ENCODE measurements around the gene RSAD2.
A peak's percentile ranks its signal among the peaks of the same experiment; 100 is the strongest.

The RSAD2 gene

GRCh38 chr2:6877402-6878304 is at the start of gene RSAD2:
TSS of gene RSAD2 (plus strand) at chr2:6877777. CDS start at chr2:6877801, 24 bp downstream.
- 0 out of 2 replicates have a peak, but pooled peaks have one; percentile 14 for TF ChIP-seq CTCF (IDR thresholded peaks at IDR 0.05; ENCODE audit: borderline replicate concordance, insufficient read depth, low read depth, low read length)
- peak within 1 kb of the TSS; percentile 22 for H3K4me3 ChIP-seq (ENCODE audit: low read depth, low read length)

- TF ChIP-seq CTCF (IDR thresholded peaks at IDR 0.05; ENCODE audit: borderline replicate concordance, insufficient read depth, low read depth, low read length): no peak
- H3K4me3 ChIP-seq (ENCODE audit: low read depth, low read length): no peak overlapping the region
These were observed 49.3 kb upstream of the RSAD2 start for GRCh38 chr2:6828299-6828584.

- H3K4me3 ChIP-seq (ENCODE audit: low read depth, low read length): no peak overlapping the region
- TF ChIP-seq CTCF (IDR thresholded peaks at IDR 0.05; ENCODE audit: borderline replicate concordance, insufficient read depth, low read depth, low read length): no peak
These were observed 46.3 kb upstream of the RSAD2 start for GRCh38 chr2:6831229-6831628.

GRCh38 chr2:6832596-6833299 is 44.8 kb upstream of the RSAD2 start:
- H3K4me3 ChIP-seq (ENCODE audit: low read depth, low read length): no peak overlapping the region

GRCh38 chr2:6833300-6833604 is 44.3 kb upstream of the RSAD2 start:
- H3K4me3 ChIP-seq (ENCODE audit: low read depth, low read length): no peak overlapping the region
- no peak for TF ChIP-seq CTCF (IDR thresholded peaks at IDR 0.05; ENCODE audit: borderline replicate concordance, insufficient read depth, low read depth, low read length)

More at GRCh38 chr2:6832596-6833299, 44.8 kb upstream of the RSAD2 start:
- TF ChIP-seq CTCF (IDR thresholded peaks at IDR 0.05; ENCODE audit: borderline replicate concordance, insufficient read depth, low read depth, low read length): no peak

GRCh38 chr2:6834163-6834562 is 43.4 kb upstream of the RSAD2 start:
- no peak for TF ChIP-seq CTCF (IDR thresholded peaks at IDR 0.05; ENCODE audit: borderline replicate concordance, insufficient read depth, low read depth, low read length)
- H3K4me3 ChIP-seq (ENCODE audit: low read depth, low read length): no peak overlapping the region

GRCh38 chr2:6835467-6835866 is 42.1 kb upstream of the RSAD2 start:
- no peak overlapping the region for H3K4me3 ChIP-seq (ENCODE audit: low read depth, low read length)
- TF ChIP-seq CTCF (IDR thresholded peaks at IDR 0.05; ENCODE audit: borderline replicate concordance, insufficient read depth, low read depth, low read length): no peak

Data from GM12875 (cell line).